RPMI7951 (cell line): ENCODE data around the gene DUSP14. TPM values are rescaled to one million over a fixed set of nuclear protein-coding genes. Genes with fewer than 3 reads are reported as not detected.

Experiments used
- DNase-seq: peaks from one replicate; pipeline ENCODE4 v3.0.0-alpha.2; 2012; ENCODE audit warnings: low read depth
- total RNA-seq: library from RNA; depleted of rRNA; stranded (reverse); fragments of >200 nt; shearing (Covaris generic); gene quantifications from 2 replicates; pipeline ENCODE4 v1.2.3, GENCODE V29; 2014

Gene DUSP14
- total RNA-seq, 1 experiment from 2014 or later = 47.8 TPM

- no peak for DNase-seq
Observed at GRCh38 chr17:37513711-37514110, 24.0 kb downstream of the DUSP14 start.

- no peak for DNase-seq
Observed at GRCh38 chr17:37516127-37516571, 26.5 kb downstream of the DUSP14 start.

- DNase-seq = no peak
Observed at GRCh38 chr17:37517881-37518280, 28.2 kb downstream of the DUSP14 start.

GRCh38 chr17:37518826-37519225 lies 29.1 kb downstream of the DUSP14 start:
- DNase-seq = no peak

- peak; percentile 16 for DNase-seq
Observed at GRCh38 chr17:37519251-37519985, 29.7 kb downstream of the DUSP14 start.

GRCh38 chr17:37520174-37520573 lies 30.5 kb downstream of the DUSP14 start:
- DNase-seq = no peak

GRCh38 chr17:37521821-37522220 lies 32.1 kb downstream of the DUSP14 start:
- DNase-seq = no peak

GRCh38 chr17:37523715-37524219 lies 34.1 kb downstream of the DUSP14 start:
- DNase-seq = no peak

GRCh38 chr17:37527249-37527851 lies 37.7 kb downstream of the DUSP14 start:
- DNase-seq = peak; percentile 33

- no peak for DNase-seq
Observed at GRCh38 chr17:37530420-37530819, 40.7 kb downstream of the DUSP14 start.

- no peak for DNase-seq
Observed at GRCh38 chr17:37532756-37533155, 43.1 kb downstream of the DUSP14 start.

- DNase-seq = no peak
Observed at GRCh38 chr17:37535906-37536305, 46.2 kb downstream of the DUSP14 start.

- no peak for DNase-seq
Observed at GRCh38 chr17:37538981-37539659, 49.4 kb downstream of the DUSP14 start.

GRCh38 chr17:37541880-37542660 lies 52.4 kb downstream of the DUSP14 start:
- no peak for DNase-seq

GRCh38 chr17:37543637-37544052 lies 54.0 kb downstream of the DUSP14 start:
- no peak for DNase-seq

- no peak for DNase-seq
Observed at GRCh38 chr17:37545486-37545885, 55.8 kb downstream of the DUSP14 start.

GRCh38 chr17:37546302-37546701 lies 56.6 kb downstream of the DUSP14 start:
- DNase-seq = no peak

- DNase-seq = no peak
Observed at GRCh38 chr17:37547986-37548385, 58.3 kb downstream of the DUSP14 start.

- DNase-seq = no peak
Observed at GRCh38 chr17:37551788-37552187, 62.1 kb downstream of the DUSP14 start.

GRCh38 chr17:37553401-37553966 lies 63.8 kb downstream of the DUSP14 start:
- no peak for DNase-seq

- DNase-seq = no peak
Observed at GRCh38 chr17:37555386-37555785, 65.7 kb downstream of the DUSP14 start.
